Measurements from ENCODE around the gene OR51Q1. TPM values are rescaled to one million over a fixed set of nuclear protein-coding genes. Genes with fewer than 3 reads are reported as not detected.

The OR51Q1 gene
- total RNA-seq: not detected in 2 replicates

GRCh38 chr11:5421811-5422210, at the start of gene OR51Q1:
Gene OR51Q1, plus strand, starts transcription at chr11:5422111. Its CDS starts 90 bp downstream, at chr11:5422201.

GRCh38 chr11:5383576-5383975, 38.3 kb upstream of the OR51Q1 start, which contains the start of gene OR51M1:
Gene OR51M1, plus strand, starts transcription at chr11:5383812. Its CDS starts 5,587 bp downstream, at chr11:5389399.

GRCh38 chr11:5441414-5441813, 19.5 kb downstream of the OR51Q1 start, which contains the start of gene OR51I1:
Gene OR51I1, minus strand, starts transcription at chr11:5441514. Its CDS starts 0 bp downstream, at chr11:5441514.

GRCh38 chr11:5449023-5449422, 27.1 kb downstream of the OR51Q1 start, which contains the start of gene OR51I2:
Gene OR51I2, plus strand, starts transcription at chr11:5449323. Its CDS starts 4,166 bp downstream, at chr11:5453489.

Other genes starting within 250 kb of the OR51Q1 start
- not detected in 2 replicates for gene OR51V1, start 221.4 kb upstream of the OR51Q1 start, total RNA-seq
- gene HBB, start 195.0 kb upstream of the OR51Q1 start, total RNA-seq: not detected in 2 replicates
- not detected in 2 replicates for gene HBD, start 187.6 kb upstream of the OR51Q1 start, total RNA-seq
- gene HBG1, start 172.3 kb upstream of the OR51Q1 start, total RNA-seq: not detected in 2 replicates
- gene HBG2, start 167.3 kb upstream of the OR51Q1 start, total RNA-seq: not detected in 2 replicates
- not detected in 2 replicates for gene HBE1, start 152.2 kb upstream of the OR51Q1 start, total RNA-seq
- gene OR51B4, start 120.2 kb upstream of the OR51Q1 start, total RNA-seq: not detected in 2 replicates
- not detected in 2 replicates for gene OR51B2, start 97.8 kb upstream of the OR51Q1 start, total RNA-seq
- not detected in 2 replicates for gene OR51B5, start 78.6 kb upstream of the OR51Q1 start, total RNA-seq
- gene OR51B6, start 70.6 kb upstream of the OR51Q1 start, total RNA-seq: not detected in 2 replicates
- gene OR51M1, start 38.3 kb upstream of the OR51Q1 start, total RNA-seq: not detected in 2 replicates
- gene OR51I1, start 19.4 kb downstream of the OR51Q1 start, total RNA-seq: not detected in 2 replicates
- gene OR51I2, start 27.2 kb downstream of the OR51Q1 start, total RNA-seq: not detected in 2 replicates
- gene OR52D1, start 66.6 kb downstream of the OR51Q1 start, total RNA-seq: not detected in 2 replicates
- gene UBQLN3, start 87.8 kb downstream of the OR51Q1 start, total RNA-seq: not detected in 2 replicates
- gene UBQLNL, start 94.6 kb downstream of the OR51Q1 start, total RNA-seq: 0.25 TPM in 1 of 2 replicates, not detected in the other
- gene OR52H1, start 126.4 kb downstream of the OR51Q1 start, total RNA-seq: not detected in 2 replicates
- not detected in 2 replicates for gene OR52B6, start 158.8 kb downstream of the OR51Q1 start, total RNA-seq
- 4.7 and 6.6 TPM in 2 replicates for gene TRIM6, start 174.5 kb downstream of the OR51Q1 start, total RNA-seq
- 10.8 and 14.0 TPM in 2 replicates for gene TRIM34, start 202.9 kb downstream of the OR51Q1 start, total RNA-seq

All from mammary microvascular endothelial cell (primary cell).